ENCODE results near the gene RHBDL3. TPM values are rescaled to one million over a fixed set of nuclear protein-coding genes. Genes with fewer than 3 reads are reported as not detected.

Gene RHBDL3
- total RNA-seq, 1 experiment from 2014 or later = 12.5 TPM

DNA sequence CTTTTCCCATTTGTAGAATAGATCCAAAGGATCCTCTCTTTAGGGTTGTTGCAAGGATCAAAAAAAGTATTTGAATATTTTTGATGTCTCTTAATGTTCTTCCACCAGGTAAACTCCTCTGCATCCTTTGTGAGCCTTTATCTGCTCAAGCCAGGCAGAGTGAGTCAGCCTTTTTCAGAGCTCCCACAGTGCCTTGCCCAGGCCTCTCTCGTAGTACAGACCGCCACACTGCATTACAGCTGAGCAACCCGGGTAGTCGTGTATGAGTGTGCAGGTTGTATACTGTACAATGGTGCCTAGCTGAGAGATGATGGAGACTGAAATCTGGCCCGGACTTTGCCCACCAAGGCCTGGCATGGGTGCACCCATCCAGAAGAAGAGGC is 20.9 kb downstream of the RHBDL3 start:
- H3K9me3 ChIP-seq (ENCODE audit: control insufficient read depth, low read depth, low read length) = no peaks in the 10 kb centered on the region
- H3T11ph ChIP-seq (ENCODE audit: low read length) = no peak overlapping the region
- no peaks in the 10 kb centered on the region for H3K27me3 ChIP-seq (ENCODE audit: insufficient read depth, low read length)
- H2BK12ac ChIP-seq (ENCODE audit: insufficient read length, low read depth, low read length) = no peak overlapping the region
- H2BK5ac ChIP-seq (ENCODE audit: insufficient read length, low read length) = no peak overlapping the region
- no peak overlapping the region for H3K27ac ChIP-seq (ENCODE audit: insufficient read length, low read depth, low read length)
- H3K23ac ChIP-seq (ENCODE audit: insufficient read length, low read depth, low read length) = no peak overlapping the region
- Mint-ChIP-seq H3K4me3 (no peak overlapping the region), H3K27me3 (ENCODE audit: low read depth) (peaks cover 7% of the 10 kb centered on the region), H3K36me3 (ENCODE audit: insufficient read depth in 1 of 3, low read depth in 3 of 3) (peaks cover 0 to 20% (median 7%) of the 10 kb centered on the region in 3 experiments; a peak in 5 of 7 replicates), H3K9me3 (no peaks in the 10 kb centered on the region; a peak in 1 of 5 replicates), H3K27ac (peak overlapping the region in 2 of 3 experiments; percentile 85 to 87; a peak in 1 of 7 replicates), H3K4me1 (peaks cover 70 to 78% of the 10 kb centered on the region in 2 experiments)
- H3K18ac ChIP-seq (ENCODE audit: insufficient read length, low read depth, low read length) = no peak overlapping the region
- no peak overlapping the region for H2BK20ac ChIP-seq (ENCODE audit: low read depth, low read length, poor library complexity, severe bottlenecking)
- H3K4me2 ChIP-seq (ENCODE audit: insufficient read depth, insufficient read length, low read length) = no peak overlapping the region
- H3K79me1 ChIP-seq (ENCODE audit: insufficient read depth, low read depth, low read length, poor library complexity, severe bottlenecking) = no peaks in the 10 kb centered on the region
- TF ChIP-seq CTCF (conservative IDR thresholded peaks at IDR 0.05) = no peak
- H2AK5ac ChIP-seq (ENCODE audit: insufficient read length, low read length) = no peak overlapping the region
- no peak overlapping the region for H3K4ac ChIP-seq (ENCODE audit: low read depth, low read length)
- no peak overlapping the region for H3K9ac ChIP-seq (ENCODE audit: extremely low read depth, insufficient read length, low read length)
- no peak overlapping the region for H3K14ac ChIP-seq (ENCODE audit: insufficient read depth, low read length)
- no peaks in the 10 kb centered on the region for H4K20me1 ChIP-seq (ENCODE audit: control insufficient read depth, insufficient read depth, insufficient read length)
- no peak overlapping the region for H3K56ac ChIP-seq (ENCODE audit: insufficient read length, low read depth, low read length)
- peaks cover 11% of the 10 kb centered on the region; the same call in 1 of the 2 replicates for H3K4me1 ChIP-seq (ENCODE audit: insufficient read depth, low read length)
- H4K91ac ChIP-seq (ENCODE audit: insufficient read length, low read depth, low read length) = no peak overlapping the region
- no peak overlapping the region for H2BK120ac ChIP-seq (ENCODE audit: low read depth, low read length, poor library complexity, severe bottlenecking)
- no peaks in the 10 kb centered on the region for H3K23me2 ChIP-seq (ENCODE audit: insufficient read length, low read depth, low read length, poor library complexity, severe bottlenecking)
- no peak overlapping the region for H4K8ac ChIP-seq (replicated peaks; ENCODE audit: insufficient read length, low read depth, low read length)
- WGBS (ENCODE audit: extremely low coverage, insufficient read length, low lambda C conversion rate) = no CpG with 5 or more reads among the region's 5 CpGs
- H2BK15ac ChIP-seq (ENCODE audit: low read depth, low read length) = no peak overlapping the region
- DNase-seq = no peak
- H3K79me2 ChIP-seq (ENCODE audit: insufficient read depth, low read length) = no peaks in the 10 kb centered on the region
- H4K5ac ChIP-seq (ENCODE audit: insufficient read length, low read depth, low read length) = no peak overlapping the region
- H2AFZ ChIP-seq (ENCODE audit: low read length) = no peak overlapping the region
